ENCODE data around the gene GPR89A.

The GPR89A gene

DNA sequence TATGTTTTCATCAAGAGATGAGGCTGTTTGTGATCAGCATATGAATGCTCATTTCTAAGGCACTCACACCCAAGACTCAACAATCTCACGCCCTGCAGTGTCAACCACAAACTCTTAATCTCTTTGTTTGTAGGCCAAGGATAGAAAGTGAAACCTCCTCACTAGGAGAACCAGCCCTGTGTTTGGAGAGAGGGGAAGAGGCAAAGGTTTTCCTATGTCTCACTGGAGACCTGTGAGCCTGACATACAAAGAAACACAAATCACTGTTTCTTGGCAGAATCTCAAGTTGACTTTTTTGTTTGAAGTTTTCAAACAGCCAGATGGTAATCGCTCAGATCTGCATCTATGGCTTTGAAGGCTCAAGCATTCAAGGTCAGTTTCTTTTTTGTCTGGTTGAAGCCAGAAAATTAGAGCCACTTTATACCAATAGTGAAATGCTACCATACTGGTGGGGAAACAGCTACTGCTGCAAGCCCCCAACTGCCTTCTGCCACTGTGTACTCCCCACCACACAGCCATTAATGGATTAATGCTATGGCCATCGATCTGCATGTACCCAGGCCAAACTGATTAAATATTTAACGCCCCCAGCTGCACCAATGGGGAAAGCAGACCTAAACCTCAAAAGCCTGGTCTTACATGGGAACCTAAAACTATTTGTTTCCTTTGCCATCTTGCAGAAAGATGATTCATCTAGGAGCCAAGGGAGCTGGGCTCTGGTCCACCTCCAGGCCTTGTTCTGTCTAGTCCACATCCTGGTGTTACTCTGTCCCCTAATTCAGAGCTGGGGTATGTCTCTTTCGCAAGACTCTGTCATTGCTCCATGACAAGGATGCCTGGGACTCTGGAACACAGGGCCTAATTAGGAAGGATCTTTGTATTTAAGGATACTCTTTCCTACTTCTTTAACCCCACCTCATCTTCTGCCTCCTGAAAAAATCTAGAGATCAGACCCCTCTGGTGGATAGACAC lies 83.1 kb downstream of the GPR89A start:
- H3K36me3 ChIP-seq: no peaks in the 10 kb centered on the region
- no peaks in the 10 kb centered on the region for H4K20me1 ChIP-seq
- no peaks in the 10 kb centered on the region for H3K27me3 ChIP-seq
- no peaks in the 10 kb centered on the region for H3K9me3 ChIP-seq
- TF ChIP-seq Cebpa-rat (IDR thresholded peaks at IDR 0.05): no peak; the same call in 1 of the 2 replicates
- H3K9ac ChIP-seq: peak overlapping the region; percentile 6; the same call in 1 of the 2 replicates
- peaks cover 21% of the 10 kb centered on the region for H3K4me1 ChIP-seq
- no peak overlapping the region for H3K4me3 ChIP-seq
- 0 out of 2 replicates have a peak overlapping the region, but pooled peaks have one; percentile 10 for H3K27ac ChIP-seq
- peak overlapping the region; percentile 53 for H3K4me2 ChIP-seq

DNA sequence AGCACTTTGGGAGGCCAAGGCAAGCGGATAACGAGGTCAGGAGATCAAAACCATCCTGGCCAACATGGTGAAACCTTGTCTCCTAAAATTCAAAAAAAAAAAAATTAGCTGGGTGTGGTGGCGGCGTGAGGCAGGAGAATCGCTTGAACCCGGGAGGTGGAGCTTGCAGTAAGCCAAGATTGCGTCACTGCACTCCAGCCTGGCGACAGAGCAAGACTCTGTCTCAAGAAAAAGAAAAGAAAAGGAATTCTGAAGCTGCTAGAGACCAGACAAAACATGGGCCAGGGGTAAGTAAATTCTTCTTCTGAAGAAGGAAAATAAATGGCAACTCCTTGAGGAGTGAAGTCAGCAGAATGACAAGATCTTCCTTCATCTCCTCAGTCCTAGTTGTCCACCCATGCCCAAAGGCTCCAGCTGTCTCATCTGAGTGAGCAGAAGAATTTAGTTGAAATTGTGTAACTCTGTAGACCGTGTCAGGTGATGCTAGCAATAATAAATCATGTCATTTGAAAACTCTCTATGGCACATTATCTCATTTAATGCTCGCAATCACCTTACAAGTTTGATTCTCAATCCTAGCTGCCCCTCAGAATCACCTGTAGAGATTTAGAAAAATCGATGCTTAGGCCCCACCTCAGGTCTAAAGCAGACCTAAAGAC lies 85.1 kb downstream of the GPR89A start:
- Histone ChIP-seq H3K4me2 (no peak overlapping the region), H3K4me1 (peaks cover 28% of the 10 kb centered on the region), H3K9ac (no peak overlapping the region), H3K27ac (no peak overlapping the region), H3K9me3 (no peaks in the 10 kb centered on the region), H3K36me3 (no peaks in the 10 kb centered on the region), H3K27me3 (no peaks in the 10 kb centered on the region), H4K20me1 (no peaks in the 10 kb centered on the region), H3K4me3 (no peak overlapping the region)
- no peak for TF ChIP-seq Cebpa-rat (IDR thresholded peaks at IDR 0.05)

- no peak overlapping the region for H3K4me2 ChIP-seq
Observed at GRCh38 chr1:145695821-145696629, 88.2 kb downstream of the GPR89A start.

DNA sequence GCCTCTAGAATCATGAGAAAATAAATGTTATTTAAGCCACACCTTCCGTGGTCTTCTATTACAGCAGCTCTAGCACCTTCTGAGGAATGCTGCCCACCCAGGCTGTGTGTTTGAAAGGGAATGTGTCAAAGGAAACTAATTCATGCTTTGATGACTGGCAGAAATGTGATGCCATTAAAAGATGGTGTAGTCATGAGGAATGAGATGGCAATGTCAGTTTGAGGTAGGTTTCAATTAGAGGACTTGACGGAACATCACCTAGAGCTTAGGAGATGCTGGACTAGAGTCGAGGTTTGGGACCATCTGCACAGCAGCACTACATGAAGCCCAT lies 88.8 kb downstream of the GPR89A start:
- H3K27ac ChIP-seq: no peak overlapping the region
- no peak overlapping the region for H3K4me2 ChIP-seq
- H3K9me3 ChIP-seq: no peaks in the 10 kb centered on the region
- TF ChIP-seq Cebpa-rat (IDR thresholded peaks at IDR 0.05): no peak
- H3K4me1 ChIP-seq: 0 out of 2 replicates have a peak, but pooled peaks cover 8% of the 10 kb centered on the region
- no peak overlapping the region for H3K9ac ChIP-seq
- H3K36me3 ChIP-seq: no peaks in the 10 kb centered on the region
- H4K20me1 ChIP-seq: no peaks in the 10 kb centered on the region
- no peak overlapping the region for H3K4me3 ChIP-seq
- H3K27me3 ChIP-seq: no peaks in the 10 kb centered on the region

More at GRCh38 chr1:145695821-145696629, 88.2 kb downstream of the GPR89A start:
- no peak overlapping the region for H3K9ac ChIP-seq
- H3K27ac ChIP-seq: no peak overlapping the region
- H4K20me1 ChIP-seq: no peaks in the 10 kb centered on the region
- no peaks in the 10 kb centered on the region for H3K36me3 ChIP-seq
- H3K27me3 ChIP-seq: no peaks in the 10 kb centered on the region
- H3K9me3 ChIP-seq: no peaks in the 10 kb centered on the region
- no peak overlapping the region for H3K4me3 ChIP-seq
- H3K4me1 ChIP-seq: peaks cover 11% of the 10 kb centered on the region
- no peak for TF ChIP-seq Cebpa-rat (IDR thresholded peaks at IDR 0.05)

DNA sequence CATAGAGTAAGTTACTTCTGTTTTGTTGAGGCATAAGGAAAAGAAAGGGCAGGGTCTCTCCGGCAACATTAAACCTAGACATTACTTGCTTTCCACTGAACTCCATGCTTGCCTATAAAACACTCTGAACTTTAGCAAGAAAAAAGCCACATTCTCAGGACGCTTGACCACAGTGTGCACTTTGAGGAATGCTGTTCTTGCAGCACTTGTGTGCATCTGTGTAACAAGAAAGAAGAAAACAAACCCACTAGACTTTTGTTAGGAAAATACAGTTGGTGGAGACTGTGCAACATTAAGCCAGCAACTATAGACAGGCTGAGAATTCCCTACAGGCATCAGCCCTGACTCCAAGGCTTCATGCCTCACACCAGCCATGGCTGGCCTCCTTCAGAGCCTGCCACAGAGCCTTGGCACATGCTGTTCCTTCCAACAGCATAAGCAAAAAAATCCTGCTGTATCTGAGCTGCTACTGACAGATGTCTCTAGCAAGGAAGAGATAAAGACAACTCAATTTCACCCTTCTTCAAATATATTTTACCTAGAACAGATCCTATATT lies 93.6 kb downstream of the GPR89A start:
- H3K4me2 ChIP-seq: no peak overlapping the region
- H4K20me1 ChIP-seq: no peaks in the 10 kb centered on the region
- H3K9me3 ChIP-seq: no peaks in the 10 kb centered on the region
- no peak overlapping the region for H3K27ac ChIP-seq
- no peak overlapping the region for H3K9ac ChIP-seq
- no peak for TF ChIP-seq Cebpa-rat (IDR thresholded peaks at IDR 0.05)
- no peaks in the 10 kb centered on the region for H3K36me3 ChIP-seq
- no peak overlapping the region for H3K4me3 ChIP-seq
- no peaks in the 10 kb centered on the region for H3K27me3 ChIP-seq
- 0 out of 2 replicates have a peak, but pooled peaks cover 2% of the 10 kb centered on the region for H3K4me1 ChIP-seq

GRCh38 chr1:145702052-145702451 lies 94.3 kb downstream of the GPR89A start:
- TF ChIP-seq Cebpa-rat (IDR thresholded peaks at IDR 0.05): no peak
- no peak overlapping the region for H3K4me2 ChIP-seq
- no peaks in the 10 kb centered on the region for H3K4me1 ChIP-seq
- no peaks in the 10 kb centered on the region for H3K9me3 ChIP-seq
- no peak overlapping the region for H3K9ac ChIP-seq
- no peak overlapping the region for H3K4me3 ChIP-seq
- no peaks in the 10 kb centered on the region for H4K20me1 ChIP-seq
- H3K27me3 ChIP-seq: no peaks in the 10 kb centered on the region
- H3K36me3 ChIP-seq: no peaks in the 10 kb centered on the region
- H3K27ac ChIP-seq: no peak overlapping the region

DNA sequence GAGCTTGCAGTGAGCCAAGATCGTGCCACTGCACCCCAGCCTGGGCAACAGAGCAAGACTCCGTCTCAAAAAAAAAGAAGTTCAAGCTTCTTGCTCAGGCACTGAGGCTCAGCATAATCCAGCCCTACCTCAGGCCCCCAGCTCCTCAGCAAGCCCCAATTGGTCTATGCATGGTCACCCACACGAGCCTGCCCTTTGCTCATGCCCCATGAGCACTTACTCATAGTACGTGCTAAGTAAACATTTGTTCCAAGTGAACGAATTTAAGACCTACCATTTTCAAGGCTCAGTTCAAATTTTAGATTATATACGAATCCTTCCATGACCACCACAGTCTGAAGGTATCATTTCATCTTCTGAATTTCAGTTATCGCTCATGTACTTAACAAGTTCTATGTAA lies 95.0 kb downstream of the GPR89A start:
- TF ChIP-seq Cebpa-rat (IDR thresholded peaks at IDR 0.05): no peak
- H3K27me3 ChIP-seq: no peaks in the 10 kb centered on the region
- H3K9me3 ChIP-seq: no peaks in the 10 kb centered on the region
- no peaks in the 10 kb centered on the region for H3K4me1 ChIP-seq
- H3K9ac ChIP-seq: no peak overlapping the region
- H3K4me3 ChIP-seq: no peak overlapping the region
- H3K36me3 ChIP-seq: no peaks in the 10 kb centered on the region
- H3K27ac ChIP-seq: no peak overlapping the region
- H3K4me2 ChIP-seq: no peak overlapping the region
- H4K20me1 ChIP-seq: no peaks in the 10 kb centered on the region

DNA sequence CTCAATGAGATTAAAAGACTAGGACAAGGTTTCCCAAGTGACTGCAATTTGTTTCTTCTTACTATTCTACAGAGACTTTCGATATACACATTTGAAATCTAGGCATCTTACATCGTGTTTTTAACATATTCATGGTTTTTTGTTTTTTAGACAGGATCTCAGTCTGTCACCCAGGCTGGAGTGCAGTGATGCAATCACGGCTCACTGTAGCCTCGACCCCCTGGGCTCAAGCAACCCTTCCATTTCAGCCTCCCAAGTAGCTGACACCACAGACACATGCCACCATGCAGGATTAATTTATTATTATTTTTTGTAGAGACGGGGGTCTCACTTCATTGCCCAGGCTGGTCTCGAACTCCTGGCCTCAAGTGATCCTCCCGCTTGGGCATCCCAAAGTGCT lies 97.8 kb downstream of the GPR89A start:
- no peak overlapping the region for H3K9ac ChIP-seq
- H3K9me3 ChIP-seq: no peaks in the 10 kb centered on the region
- no peak overlapping the region for H3K4me2 ChIP-seq
- TF ChIP-seq Cebpa-rat (IDR thresholded peaks at IDR 0.05): no peak
- H3K36me3 ChIP-seq: no peaks in the 10 kb centered on the region
- no peaks in the 10 kb centered on the region for H4K20me1 ChIP-seq
- H3K27me3 ChIP-seq: no peaks in the 10 kb centered on the region
- H3K4me3 ChIP-seq: no peak overlapping the region
- no peak overlapping the region for H3K27ac ChIP-seq
- H3K4me1 ChIP-seq: no peaks in the 10 kb centered on the region

- no peaks in the 10 kb centered on the region for H4K20me1 ChIP-seq
- TF ChIP-seq Cebpa-rat (IDR thresholded peaks at IDR 0.05): no peak
- no peaks in the 10 kb centered on the region for H3K27me3 ChIP-seq
- H3K9ac ChIP-seq: no peak overlapping the region
- no peak overlapping the region for H3K4me3 ChIP-seq
- H3K27ac ChIP-seq: no peak overlapping the region
- no peaks in the 10 kb centered on the region for H3K36me3 ChIP-seq
- H3K4me2 ChIP-seq: no peak overlapping the region
- H3K9me3 ChIP-seq: no peaks in the 10 kb centered on the region
- no peaks in the 10 kb centered on the region for H3K4me1 ChIP-seq
Observed at GRCh38 chr1:145706086-145706664, 98.4 kb downstream of the GPR89A start.

All from BLaER1 (cell line).